GM23338 (cell line): ENCODE measurements around the gene MAFF. TPM values are rescaled to one million over a fixed set of nuclear protein-coding genes. Genes with fewer than 3 reads are reported as not detected.

Experiments
- ATAC-seq: fragments of 200-7000 bp; cut with Tn5 transposase; 3 replicates; pipeline ENCODE4 v1.9.1; 2020
- DNase-seq: peaks from one replicate; pipeline ENCODE4 v3.0.0-alpha.2; 2015; ENCODE audit warnings: low spot score
- H2AFZ ChIP-seq: fragments of 200-600 bp; sonication (generic); 2 replicates; pipeline ENCODE4 v1.8.0; 2016; ENCODE audit warnings: antibody characterized with exemption, mild to moderate bottlenecking, moderate library complexity
- H3F3A ChIP-seq: fragments of 200-600 bp; sonication (generic); replicated peaks from 2 replicates; pipeline ENCODE4 v1.8.0; 2017; ENCODE audit warnings: antibody characterized with exemption, mixed run types, low read depth
- H3K27ac ChIP-seq: fragments of 200-600 bp; sonication (generic); 2 replicates; pipeline ENCODE4 v1.6.1; 2016; ENCODE audit warnings: low read depth
- H3K27me3 ChIP-seq: fragments of 200-600 bp; sonication (generic); 2 replicates; pipeline ENCODE4 v1.8.0; 2016; ENCODE audit warnings: mild to moderate bottlenecking, mixed run types, moderate library complexity; ENCODE audit not compliant: insufficient read depth
- H3K36me3 ChIP-seq: fragments of 200-600 bp; sonication (generic); 2 replicates; pipeline ENCODE4 v1.8.0; 2016; ENCODE audit warnings: mild to moderate bottlenecking; ENCODE audit not compliant: insufficient read depth
- H3K4me1 ChIP-seq: fragments of 200-600 bp; sonication (generic); 2 replicates; pipeline ENCODE4 v1.8.0; 2016; ENCODE audit warnings: mild to moderate bottlenecking, moderate library complexity; ENCODE audit not compliant: insufficient read depth
- H3K4me2 ChIP-seq: fragments of 200-600 bp; sonication (generic); 2 replicates; pipeline ENCODE4 v1.7.1; 2017; ENCODE audit warnings: mixed run types
- H3K4me3 ChIP-seq: fragments of 200-600 bp; sonication (generic); 2 replicates; pipeline ENCODE4 v1.6.1; 2016; ENCODE audit warnings: mixed run types
- H3K79me2 ChIP-seq: fragments of 200-600 bp; sonication (generic); replicated peaks from 2 replicates; pipeline ENCODE4 v1.8.0; 2017; ENCODE audit warnings: mild to moderate bottlenecking; ENCODE audit not compliant: insufficient read depth
- H3K9me2 ChIP-seq: fragments of 200-600 bp; sonication (generic); 2 replicates; pipeline ENCODE4 v1.8.0; 2017; ENCODE audit not compliant: insufficient read depth
- H4K20me1 ChIP-seq: fragments of 200-600 bp; sonication (generic); replicated peaks from 2 replicates; pipeline ENCODE4 v1.8.0; 2017; ENCODE audit warnings: mild to moderate bottlenecking; ENCODE audit not compliant: insufficient read depth
- H3K27ac Mint-ChIP-seq: 2 replicates; pipeline ENCODE4 v1.8.0; 2020; ENCODE audit warnings: inconsistent platforms, mild to moderate bottlenecking, moderate library complexity, mixed read lengths
- H3K27me3 Mint-ChIP-seq: 3 replicates; pipeline ENCODE4 v1.8.0; 2022; ENCODE audit warnings: low read depth, mild to moderate bottlenecking, moderate library complexity, mixed read lengths, inconsistent platforms; ENCODE audit not compliant: insufficient read depth, poor library complexity
- H3K36me3 Mint-ChIP-seq: 3 replicates; pipeline ENCODE4 v1.8.0; 2021; ENCODE audit warnings: low read depth, mild to moderate bottlenecking, inconsistent platforms, moderate library complexity, mixed read lengths
- H3K4me1 Mint-ChIP-seq: 3 replicates; pipeline ENCODE4 v1.8.0; 2020; ENCODE audit warnings: mild to moderate bottlenecking, inconsistent platforms, mixed read lengths
- H3K4me3 Mint-ChIP-seq: 3 replicates; pipeline ENCODE4 v1.8.0; 2021; ENCODE audit warnings: moderate library complexity, mild to moderate bottlenecking, inconsistent platforms, mixed read lengths
- H3K9me3 Mint-ChIP-seq: 3 replicates; pipeline ENCODE4 v1.8.0; 2020; ENCODE audit warnings: moderate library complexity, mild to moderate bottlenecking, inconsistent platforms, mixed read lengths
- CREB1 ChIP-seq: fragments of 250-450 bp; sonication (Bioruptor Pico); IDR thresholded peaks from 2 replicates; pipeline ENCODE4 v1.5.0; 2020; ENCODE audit warnings: low read depth, mild to moderate bottlenecking, moderate library complexity
- ETS1 ChIP-seq: IDR thresholded peaks from 2 replicates; pipeline ENCODE4 v1.6.1; 2016; ENCODE audit warnings: antibody characterized with exemption
- EZH2 ChIP-seq: fragments of 200-600 bp; sonication (generic); IDR thresholded peaks from one replicate; pipeline ENCODE4 v1.8.0; 2017; ENCODE audit warnings: antibody characterized with exemption, mild to moderate bottlenecking, low read depth; ENCODE audit not compliant: unreplicated experiment
- EZH2phosphoT487 ChIP-seq: fragments of 200-600 bp; sonication (generic); IDR thresholded peaks from one replicate; pipeline ENCODE4 v1.8.1; 2018; ENCODE audit warnings: antibody characterized with exemption; ENCODE audit not compliant: unreplicated experiment
- STAT1 ChIP-seq: IDR thresholded peaks from one replicate; pipeline ENCODE4 v1.6.1; 2016; ENCODE audit warnings: antibody characterized with exemption; ENCODE audit not compliant: unreplicated experiment
- ZNF114 ChIP-seq: fragments of 250-450 bp; sonication (Bioruptor Pico); IDR thresholded peaks from 2 replicates; pipeline ENCODE4 v1.5.0; 2020; ENCODE audit warnings: mild to moderate bottlenecking, moderate library complexity
- polyA plus RNA-seq: library from polyadenylated mRNA; unstranded; fragments of >200 nt; fragmentation: Nextera tagmentation; extraction: Ambion mirVana; gene quantifications from 2 replicates; pipeline ENCODE4 v1.2.1, GENCODE V29; 2016
- total RNA-seq: library from RNA; depleted of rRNA; stranded (reverse); fragments of >200 nt; shearing (Covaris generic); gene quantifications from 2 replicates; pipeline ENCODE4 v1.2.3, GENCODE V29; 2014
- TF ChIP-seq, protein P1 (sequence below): IDR thresholded peaks from one replicate; pipeline ENCODE4 v1.6.1; 2018; ENCODE audit warnings: antibody characterized with exemption; ENCODE audit not compliant: unreplicated experiment

Gene MAFF
- total and polyA plus RNA-seq, 2 experiments from 2014 or later, result 2.2 to 8.9 TPM

- TF ChIP-seq, protein P1, sequence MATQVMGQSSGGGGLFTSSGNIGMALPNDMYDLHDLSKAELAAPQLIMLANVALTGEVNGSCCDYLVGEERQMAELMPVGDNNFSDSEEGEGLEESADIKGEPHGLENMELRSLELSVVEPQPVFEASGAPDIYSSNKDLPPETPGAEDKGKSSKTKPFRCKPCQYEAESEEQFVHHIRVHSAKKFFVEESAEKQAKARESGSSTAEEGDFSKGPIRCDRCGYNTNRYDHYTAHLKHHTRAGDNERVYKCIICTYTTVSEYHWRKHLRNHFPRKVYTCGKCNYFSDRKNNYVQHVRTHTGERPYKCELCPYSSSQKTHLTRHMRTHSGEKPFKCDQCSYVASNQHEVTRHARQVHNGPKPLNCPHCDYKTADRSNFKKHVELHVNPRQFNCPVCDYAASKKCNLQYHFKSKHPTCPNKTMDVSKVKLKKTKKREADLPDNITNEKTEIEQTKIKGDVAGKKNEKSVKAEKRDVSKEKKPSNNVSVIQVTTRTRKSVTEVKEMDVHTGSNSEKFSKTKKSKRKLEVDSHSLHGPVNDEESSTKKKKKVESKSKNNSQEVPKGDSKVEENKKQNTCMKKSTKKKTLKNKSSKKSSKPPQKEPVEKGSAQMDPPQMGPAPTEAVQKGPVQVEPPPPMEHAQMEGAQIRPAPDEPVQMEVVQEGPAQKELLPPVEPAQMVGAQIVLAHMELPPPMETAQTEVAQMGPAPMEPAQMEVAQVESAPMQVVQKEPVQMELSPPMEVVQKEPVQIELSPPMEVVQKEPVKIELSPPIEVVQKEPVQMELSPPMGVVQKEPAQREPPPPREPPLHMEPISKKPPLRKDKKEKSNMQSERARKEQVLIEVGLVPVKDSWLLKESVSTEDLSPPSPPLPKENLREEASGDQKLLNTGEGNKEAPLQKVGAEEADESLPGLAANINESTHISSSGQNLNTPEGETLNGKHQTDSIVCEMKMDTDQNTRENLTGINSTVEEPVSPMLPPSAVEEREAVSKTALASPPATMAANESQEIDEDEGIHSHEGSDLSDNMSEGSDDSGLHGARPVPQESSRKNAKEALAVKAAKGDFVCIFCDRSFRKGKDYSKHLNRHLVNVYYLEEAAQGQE, result no peak
- no peak for TF ChIP-seq EZH2
- no peak for TF ChIP-seq ETS1
- no peak for TF ChIP-seq STAT1
- no peak for TF ChIP-seq CREB1 (CRISPR knock-in tag)
- no peak for TF ChIP-seq ZNF114 (CRISPR knock-in tag)
Observed at GRCh38 chr22:38199826-38200559, 1.8 kb upstream of the MAFF start (continued).

DNA sequence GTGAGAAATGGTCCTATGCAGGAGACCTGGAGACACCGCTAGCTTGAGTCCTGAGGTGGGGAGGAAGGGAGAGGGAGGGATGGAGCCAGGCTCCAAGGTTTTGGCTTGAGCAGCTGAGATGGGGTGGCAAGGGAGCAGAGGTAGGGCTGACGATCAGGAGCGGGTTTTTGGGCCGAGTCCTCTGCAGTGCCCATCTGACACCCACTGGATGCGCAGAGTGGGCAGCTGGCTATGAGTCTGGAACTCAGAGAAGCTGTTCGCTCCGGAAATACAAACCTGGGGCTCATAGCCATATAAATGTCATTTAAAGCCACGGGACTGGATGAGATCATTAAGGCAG lies 453 bp upstream of the MAFF start:
- Histone ChIP-seq H3K9me2 (no peaks in the 10 kb centered on the region), H3K36me3 (no peaks in the 10 kb centered on the region), H3K4me3 (peak overlapping the region; percentile 85), H3K27me3 (peaks cover 16% of the 10 kb centered on the region), H2AFZ (peak overlapping the region; percentile 98), H3K27ac (no peak overlapping the region), H3F3A (0 out of 2 replicates have a peak, but pooled peaks cover 12% of the 10 kb centered on the region), H3K79me2 (0 out of 2 replicates have a peak, but pooled peaks cover 5% of the 10 kb centered on the region), H4K20me1 (peaks cover 8% of the 10 kb centered on the region; the same call in 1 of the 2 replicates), H3K4me2 (peak overlapping the region; percentile 99), H3K4me1 (peaks cover 4% of the 10 kb centered on the region)
- H3K27me3 Mint-ChIP-seq, result peaks cover 17% of the 10 kb centered on the region
- no peak for DNase-seq
- ATAC-seq, result no peak
- TF ChIP-seq EZH2phosphoT487, result no peak
- no peaks in the 10 kb centered on the region; the same call in 2 of the 3 replicates for H3K36me3 Mint-ChIP-seq
- H3K9me3 Mint-ChIP-seq, result no peaks in the 10 kb centered on the region; the same call in 2 of the 3 replicates
- H3K4me1 Mint-ChIP-seq, result peaks cover 13% of the 10 kb centered on the region
- H3K27ac Mint-ChIP-seq, result no peak overlapping the region
- peak overlapping the region; percentile 81 for H3K4me3 Mint-ChIP-seq
